NT2/D1 (cell line): Measurements from ENCODE around the gene MICALL2.

Experiments
- SUZ12 ChIP-seq: IDR thresholded peaks from 2 replicates; pipeline ENCODE4 v1.6.1; 2011; ENCODE audit not compliant: insufficient read length, insufficient read depth; ENCODE audit errors: extremely low read depth
- YY1 ChIP-seq: IDR thresholded peaks from 2 replicates; pipeline ENCODE4 v1.6.1; 2011; ENCODE audit not compliant: insufficient read length, insufficient read depth
- ZNF274 ChIP-seq: IDR thresholded peaks from 2 replicates; pipeline ENCODE4 v1.6.1; 2011; ENCODE audit warnings: mild to moderate bottlenecking, low read depth, low read length

GRCh38 chr7:1447551-1448244 is 11.6 kb downstream of the MICALL2 start:
- TF ChIP-seq ZNF274 (no peak), YY1 (no peak), SUZ12 (no peak)
